CD1c-positive myeloid dendritic cell (primary cell): ENCODE results near the gene GUCY2C.
A peak's percentile ranks its signal among the peaks of the same experiment; 100 is the strongest.

Experiments used
- DNase-seq: peaks from one replicate; pipeline ENCODE4 v3.0.0-alpha.2; 2016; ENCODE audit errors: extremely low spot score

The GUCY2C gene

GRCh38 chr12:14572401-14572800 lies 124.0 kb downstream of the GUCY2C start:
- no peak for DNase-seq

- DNase-seq = no peak
Measured at GRCh38 chr12:14571779-14572178, 124.6 kb downstream of the GUCY2C start.

GRCh38 chr12:14570231-14570630 lies 126.2 kb downstream of the GUCY2C start:
- DNase-seq = no peak

- DNase-seq = peak; percentile 78
Measured at GRCh38 chr12:14567351-14568162, 128.8 kb downstream of the GUCY2C start, which contains the start of gene PLBD1. Gene PLBD1 (minus strand): TSS chr12:14567883. CDS start chr12:14567696, 187 bp downstream.

- no peak for DNase-seq
Measured at GRCh38 chr12:14564336-14564959, 132.0 kb downstream of the GUCY2C start.

- no peak for DNase-seq
Measured at GRCh38 chr12:14563046-14563445, 133.4 kb downstream of the GUCY2C start.
